GM19463 (cell line): Measurements from ENCODE around the gene SNRPD1.
A peak's percentile ranks its signal among the peaks of the same experiment; 100 is the strongest.
"Not testable (repeated sequence)": the region's sequence is repeated elsewhere in the genome, so short reads cannot be mapped to it uniquely, and the experiment has no call there.

ENCODE experiments used
- ATAC-seq: cut with Tn5 transposase; IDR thresholded peaks from one replicate; pipeline ENCODE4 v1.9.1; 2021; ENCODE audit warnings: mild to moderate bottlenecking, moderate library complexity; ENCODE audit not compliant: unreplicated experiment

SNRPD1 gene

DNA sequence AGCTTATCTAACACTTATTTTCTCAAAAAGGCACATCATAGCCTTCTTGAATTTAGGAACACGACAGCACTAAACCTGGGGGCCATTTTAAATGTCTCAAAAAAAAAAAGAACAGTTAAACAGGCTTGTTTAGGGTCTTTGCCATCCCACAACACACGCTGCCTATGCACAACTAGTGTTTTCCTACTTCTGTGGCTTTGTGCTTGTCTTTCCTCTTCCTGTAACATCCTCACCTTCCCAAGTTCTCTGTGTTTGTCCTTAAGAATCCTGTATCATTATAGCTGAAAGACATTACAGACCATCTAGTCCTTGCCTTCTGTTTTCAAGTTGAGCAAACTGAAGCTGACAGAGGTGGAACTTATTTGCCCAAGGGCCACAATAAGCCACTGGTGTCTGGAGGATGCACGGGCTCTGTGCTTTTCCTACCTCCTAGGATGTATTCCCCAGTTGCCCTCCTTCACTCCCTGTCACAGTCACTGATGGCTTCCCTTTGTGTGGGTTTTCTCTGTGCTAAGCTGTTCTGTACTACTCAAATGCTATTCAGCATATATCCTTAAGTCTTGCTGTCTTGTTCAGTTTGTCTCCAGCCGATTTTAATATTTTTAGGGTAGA, 22.6 kb downstream of the SNRPD1 start:
- no peak for ATAC-seq

DNA sequence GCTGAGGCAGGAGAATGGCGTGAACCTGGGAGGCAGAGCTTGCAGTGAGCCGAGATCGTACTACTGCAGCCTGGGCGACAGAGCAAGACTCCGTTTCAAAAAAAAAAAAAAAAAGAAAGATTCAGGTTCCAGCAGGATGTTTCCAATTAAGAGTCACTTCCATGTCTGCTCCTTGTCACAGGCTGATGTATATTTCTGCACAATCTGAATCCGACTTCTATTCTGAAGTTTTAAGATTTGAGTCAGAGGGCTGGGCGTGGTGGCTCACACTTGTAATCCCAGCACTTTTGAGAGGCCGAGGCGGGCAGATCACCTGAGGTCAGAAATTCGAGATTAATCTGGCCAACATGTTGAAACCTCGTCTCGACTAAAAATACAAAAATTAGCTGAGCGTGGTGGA, 24.7 kb downstream of the SNRPD1 start:
- ATAC-seq: no peak

DNA sequence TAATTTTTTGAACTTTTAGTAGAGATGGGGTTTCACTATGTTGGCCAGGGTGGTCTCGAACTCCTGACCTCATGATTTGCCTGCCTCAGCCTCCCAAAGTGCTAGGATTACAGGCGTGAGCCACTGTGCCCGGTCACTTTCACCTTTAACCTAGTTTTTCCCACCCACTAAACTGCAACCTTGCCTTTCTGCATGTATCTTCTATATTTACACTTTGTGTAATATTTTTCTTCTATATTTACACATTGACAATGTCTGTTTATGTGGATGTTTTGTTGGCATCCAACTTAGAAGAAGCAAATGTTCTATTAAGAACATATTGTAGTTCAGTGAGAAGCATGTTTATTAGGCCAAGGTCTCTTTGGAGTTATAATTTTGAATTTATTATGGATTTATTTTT, 26.7 kb downstream of the SNRPD1 start:
- ATAC-seq: no peak

DNA sequence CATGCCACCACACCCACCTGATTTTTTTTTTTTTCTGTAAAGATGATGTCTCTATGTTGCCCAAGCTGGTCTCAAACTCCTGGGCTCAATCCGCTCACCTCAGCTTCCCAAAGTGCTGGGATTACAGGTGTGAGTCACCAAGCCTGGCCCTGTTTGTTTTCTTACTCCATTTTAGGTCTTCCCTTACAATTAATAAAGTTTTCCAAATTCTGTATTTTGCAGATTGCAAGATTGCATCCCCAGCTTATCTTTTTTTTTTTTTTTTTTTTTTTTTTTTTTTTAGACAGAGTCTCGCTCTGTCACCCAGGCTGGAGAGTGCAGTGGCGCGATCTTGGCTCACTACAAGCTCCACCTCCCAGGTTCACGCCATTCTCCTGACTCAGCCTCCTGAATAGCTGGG, 28.3 kb downstream of the SNRPD1 start:
- ATAC-seq: not testable (repeated sequence)

DNA sequence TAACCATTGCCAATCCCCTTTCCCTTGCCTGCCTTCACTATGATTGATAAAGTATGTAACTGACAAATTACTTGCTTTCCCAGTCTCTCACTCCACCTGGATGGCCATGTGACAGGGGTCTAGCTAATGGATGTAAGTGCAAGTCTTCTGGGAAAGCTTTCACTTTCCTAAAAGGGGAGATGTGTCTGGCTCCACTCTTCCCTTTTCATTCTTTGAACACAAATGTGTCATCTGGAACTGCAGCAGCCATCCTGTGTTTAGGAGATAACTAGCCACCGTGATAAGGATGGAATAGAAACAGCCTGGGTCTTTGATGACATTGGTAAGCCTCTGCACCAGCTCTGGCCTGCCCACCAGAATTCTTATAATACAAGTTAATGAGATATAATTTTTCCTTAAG, 38.2 kb downstream of the SNRPD1 start:
- ATAC-seq: no peak

DNA sequence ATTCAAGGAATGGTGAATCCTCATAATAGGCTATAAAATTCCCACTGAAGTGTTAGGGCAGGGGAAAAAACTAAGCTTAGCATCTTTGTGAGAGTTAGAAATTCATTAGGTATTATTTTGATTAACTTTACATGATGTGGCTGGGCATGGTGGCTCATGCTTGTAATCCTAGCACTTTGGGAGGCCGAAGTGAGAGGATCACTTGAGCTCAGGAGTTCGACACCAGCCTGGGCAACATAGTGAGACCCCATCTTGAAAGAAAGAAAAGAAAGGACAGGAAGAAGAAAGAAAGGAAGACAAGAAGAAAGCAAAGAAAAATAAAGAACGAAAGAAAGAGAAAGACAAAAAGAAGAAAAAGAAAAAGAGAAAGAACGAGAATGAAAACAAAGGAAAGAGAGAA, 40.0 kb downstream of the SNRPD1 start:
- ATAC-seq: no peak

- no peak for ATAC-seq
These were observed 41.2 kb downstream of the SNRPD1 start for GRCh38 chr18:21653361-21653760.

GRCh38 chr18:21656402-21656801, 44.3 kb downstream of the SNRPD1 start:
- ATAC-seq: no peak

GRCh38 chr18:21660078-21660477, 48.0 kb downstream of the SNRPD1 start:
- ATAC-seq: peak; percentile 50

GRCh38 chr18:21662581-21662980, 50.5 kb downstream of the SNRPD1 start:
- no peak for ATAC-seq

GRCh38 chr18:21663578-21663977, 51.5 kb downstream of the SNRPD1 start:
- no peak for ATAC-seq

GRCh38 chr18:21664069-21664468, 52.0 kb downstream of the SNRPD1 start:
- no peak for ATAC-seq

- no peak for ATAC-seq
These were observed 57.7 kb downstream of the SNRPD1 start for GRCh38 chr18:21669736-21670285.

- ATAC-seq: no peak
These were observed 60.6 kb downstream of the SNRPD1 start for GRCh38 chr18:21672521-21673267.

- not testable (repeated sequence) for ATAC-seq
These were observed 63.2 kb downstream of the SNRPD1 start for GRCh38 chr18:21675354-21675753.

- ATAC-seq: no peak
These were observed 66.7 kb downstream of the SNRPD1 start for GRCh38 chr18:21678859-21679258.

DNA sequence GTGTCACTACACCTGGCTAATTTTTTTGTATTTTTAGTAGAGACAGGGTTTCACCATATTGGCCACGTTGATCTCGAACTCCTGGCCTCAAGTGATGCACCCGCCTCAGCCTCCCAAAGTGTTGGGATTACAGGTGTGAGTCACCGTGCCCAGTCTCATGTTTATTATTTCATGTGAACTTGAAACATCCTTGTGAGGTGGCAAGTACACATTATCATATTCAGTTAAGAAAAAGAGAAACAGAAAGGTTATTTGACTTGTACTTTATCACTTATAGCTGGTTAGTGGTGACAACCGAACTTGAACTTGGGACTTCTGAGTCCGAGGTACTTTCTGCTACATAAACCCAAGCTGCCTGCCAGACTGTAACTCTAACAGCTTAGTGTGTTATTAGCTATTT, 68.0 kb downstream of the SNRPD1 start:
- no peak for ATAC-seq

DNA sequence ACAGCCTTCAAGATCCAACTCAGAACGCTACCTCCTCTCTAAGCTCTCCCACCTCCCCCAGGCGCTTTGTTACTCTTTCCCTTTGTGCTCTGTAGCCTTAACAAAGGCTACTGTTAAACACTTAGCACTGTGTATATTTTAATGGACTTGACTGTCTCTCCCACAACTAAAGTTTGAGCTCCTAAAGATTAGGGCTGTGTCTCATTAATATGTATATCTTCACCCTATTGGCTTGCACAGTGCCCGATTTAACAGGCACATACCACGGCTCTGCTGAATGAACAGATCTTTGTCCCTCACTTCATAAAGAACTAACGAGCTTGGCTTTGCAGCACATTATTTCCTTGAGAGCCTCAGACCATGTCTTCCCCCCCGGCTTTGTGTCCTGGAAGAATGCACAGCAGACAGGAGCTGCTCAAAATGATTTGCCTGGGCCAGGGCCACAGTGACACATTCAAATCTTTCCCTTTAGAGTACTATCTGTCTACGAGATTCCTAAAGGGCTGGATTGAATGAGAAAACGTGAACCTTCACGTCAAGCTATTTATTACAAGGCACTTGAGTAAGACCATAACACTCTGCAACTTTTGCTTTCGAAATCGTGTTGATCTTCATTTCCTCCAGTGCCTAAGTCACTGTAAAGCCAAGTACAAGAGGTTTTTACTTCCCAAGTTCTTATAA, 70.4 kb downstream of the SNRPD1 start:
- ATAC-seq: peak; percentile 28
